LNCAP (cell line): ENCODE data around the gene HNRNPA1.

Experiments
- TF ChIP-seq, protein P1 (sequence below): fragments of 450-650 bp; IDR thresholded peaks from 2 replicates; pipeline ENCODE4 v1.5.1; 2017; ENCODE audit warnings: mild to moderate bottlenecking

The HNRNPA1 gene

DNA sequence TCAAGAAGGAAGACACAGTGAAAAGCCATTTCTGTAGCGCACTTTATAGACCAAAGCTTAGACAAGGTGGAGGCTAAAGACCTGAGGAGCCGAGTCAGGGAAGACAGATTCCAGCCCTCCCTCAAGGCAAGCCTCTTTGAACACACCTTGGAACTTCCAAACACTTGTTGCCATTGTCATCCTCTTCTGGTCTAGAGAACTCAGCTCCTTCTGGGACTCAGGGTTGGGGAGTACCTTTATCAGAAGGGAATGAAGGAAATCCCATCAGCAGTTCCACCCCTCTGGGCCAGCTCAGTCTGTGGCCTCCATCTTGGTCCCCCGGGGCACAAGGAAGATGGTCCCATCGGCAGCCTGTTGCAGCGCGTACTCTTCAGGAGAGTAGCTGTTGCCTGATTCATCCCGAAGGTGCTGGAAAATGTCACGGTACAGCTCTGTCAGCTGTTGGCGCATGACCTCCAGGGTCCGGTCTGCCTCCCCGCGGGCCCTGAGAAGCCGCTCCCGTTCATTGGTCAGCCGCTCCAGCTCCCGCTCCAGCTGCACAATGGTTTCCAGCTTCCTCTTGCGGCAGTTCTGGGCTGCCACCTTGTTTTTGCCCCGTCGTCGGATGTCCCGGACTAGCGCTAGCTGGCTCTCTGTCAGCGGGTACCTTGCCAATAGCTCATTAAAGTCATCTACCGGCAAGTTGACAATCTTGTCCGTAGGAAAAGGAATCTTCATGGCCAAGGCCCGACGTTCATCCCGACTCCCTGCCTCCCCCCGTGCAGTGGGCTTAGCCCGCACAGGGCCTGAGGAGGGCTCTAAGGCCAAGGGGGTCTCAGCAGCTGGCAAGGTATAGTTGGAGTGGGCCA is 11.8 kb downstream of the HNRNPA1 start:
- TF ChIP-seq, protein P1, sequence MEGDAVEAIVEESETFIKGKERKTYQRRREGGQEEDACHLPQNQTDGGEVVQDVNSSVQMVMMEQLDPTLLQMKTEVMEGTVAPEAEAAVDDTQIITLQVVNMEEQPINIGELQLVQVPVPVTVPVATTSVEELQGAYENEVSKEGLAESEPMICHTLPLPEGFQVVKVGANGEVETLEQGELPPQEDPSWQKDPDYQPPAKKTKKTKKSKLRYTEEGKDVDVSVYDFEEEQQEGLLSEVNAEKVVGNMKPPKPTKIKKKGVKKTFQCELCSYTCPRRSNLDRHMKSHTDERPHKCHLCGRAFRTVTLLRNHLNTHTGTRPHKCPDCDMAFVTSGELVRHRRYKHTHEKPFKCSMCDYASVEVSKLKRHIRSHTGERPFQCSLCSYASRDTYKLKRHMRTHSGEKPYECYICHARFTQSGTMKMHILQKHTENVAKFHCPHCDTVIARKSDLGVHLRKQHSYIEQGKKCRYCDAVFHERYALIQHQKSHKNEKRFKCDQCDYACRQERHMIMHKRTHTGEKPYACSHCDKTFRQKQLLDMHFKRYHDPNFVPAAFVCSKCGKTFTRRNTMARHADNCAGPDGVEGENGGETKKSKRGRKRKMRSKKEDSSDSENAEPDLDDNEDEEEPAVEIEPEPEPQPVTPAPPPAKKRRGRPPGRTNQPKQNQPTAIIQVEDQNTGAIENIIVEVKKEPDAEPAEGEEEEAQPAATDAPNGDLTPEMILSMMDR: no peak

DNA sequence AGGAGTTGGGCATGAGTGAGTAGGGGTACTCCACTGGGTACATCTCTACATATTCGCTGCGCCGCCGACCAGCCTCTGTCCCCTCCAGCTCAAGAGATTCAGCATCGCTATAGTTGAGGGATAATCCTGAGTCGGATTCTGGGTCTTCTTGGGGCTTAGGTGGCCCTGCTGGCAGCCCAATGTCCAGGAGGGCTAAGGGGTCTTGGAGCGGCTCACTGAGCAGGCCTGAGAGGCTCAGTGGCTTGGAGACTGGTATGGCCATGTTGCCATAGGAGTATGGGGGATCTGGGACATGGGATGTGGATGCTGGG is 12.4 kb downstream of the HNRNPA1 start:
- TF ChIP-seq, protein P1: no peak

DNA sequence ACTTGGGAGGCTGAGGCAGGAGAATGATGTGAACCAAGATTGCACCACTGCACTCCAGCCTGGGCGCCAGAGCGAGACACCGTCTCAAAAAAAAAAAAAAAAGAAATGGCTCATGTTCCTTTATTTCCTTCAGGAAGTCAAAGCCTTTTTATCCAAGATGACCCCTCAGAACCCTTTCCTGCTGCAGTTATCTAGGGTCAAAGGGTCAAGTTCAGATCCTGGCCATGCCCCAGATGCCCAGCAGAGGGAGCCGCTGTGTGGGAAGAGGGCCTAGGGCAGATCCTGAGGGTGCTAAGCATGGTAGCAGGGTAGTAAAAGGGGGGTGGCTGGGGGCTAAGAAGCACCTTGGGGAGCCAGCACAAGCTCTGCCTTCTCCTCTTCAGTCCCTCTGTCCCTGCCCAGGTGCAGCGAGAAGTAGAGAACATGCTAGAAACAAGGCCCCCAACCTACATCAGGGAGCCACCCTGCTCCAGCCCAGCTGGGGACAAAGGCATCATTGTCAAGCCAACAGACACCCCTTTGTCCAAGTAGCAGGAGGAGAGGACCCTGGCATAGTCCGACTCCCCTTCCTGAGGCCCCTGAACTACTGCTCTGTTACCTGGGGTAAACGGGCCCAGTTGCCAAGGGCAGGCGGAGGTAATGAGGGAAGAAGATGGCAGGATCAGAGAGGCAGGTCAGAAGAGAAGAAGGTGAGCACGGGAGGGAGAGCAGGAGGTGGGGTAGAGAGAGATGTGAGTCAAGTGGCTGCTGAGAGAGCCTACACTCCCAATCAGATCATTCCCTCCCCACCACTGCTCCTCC is 13.8 kb downstream of the HNRNPA1 start:
- TF ChIP-seq, protein P1: peak; percentile 73

DNA sequence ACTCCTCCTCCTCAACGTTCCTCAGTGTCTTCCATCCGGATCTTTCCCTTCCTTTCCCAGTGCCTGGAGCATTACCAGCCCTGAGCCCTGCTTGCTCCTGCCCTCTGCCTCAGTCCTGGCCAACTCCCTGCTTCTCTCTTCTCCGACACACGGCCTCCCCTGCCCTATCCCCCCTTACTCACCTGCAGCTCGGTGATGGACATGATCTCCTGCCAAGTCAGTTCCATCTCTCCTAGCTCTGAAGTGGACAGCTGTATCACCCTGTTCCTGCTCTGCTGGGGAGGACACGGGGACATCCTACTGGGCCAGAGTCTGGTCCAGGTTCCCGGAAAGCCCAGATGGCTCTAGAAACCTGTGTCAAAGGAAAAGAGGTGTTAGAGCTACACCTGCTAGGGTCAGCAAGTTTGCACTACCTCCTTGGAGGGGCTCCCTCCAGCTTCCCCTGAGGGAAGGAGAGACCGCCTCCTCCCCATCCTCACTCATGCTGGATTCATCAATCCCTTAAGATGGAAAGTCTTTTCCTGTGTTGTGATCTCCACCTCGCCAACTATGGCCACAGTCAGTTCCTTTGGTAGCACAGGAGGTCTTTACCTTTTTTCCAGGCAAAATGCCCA is 14.5 kb downstream of the HNRNPA1 start:
- TF ChIP-seq, protein P1: no peak

DNA sequence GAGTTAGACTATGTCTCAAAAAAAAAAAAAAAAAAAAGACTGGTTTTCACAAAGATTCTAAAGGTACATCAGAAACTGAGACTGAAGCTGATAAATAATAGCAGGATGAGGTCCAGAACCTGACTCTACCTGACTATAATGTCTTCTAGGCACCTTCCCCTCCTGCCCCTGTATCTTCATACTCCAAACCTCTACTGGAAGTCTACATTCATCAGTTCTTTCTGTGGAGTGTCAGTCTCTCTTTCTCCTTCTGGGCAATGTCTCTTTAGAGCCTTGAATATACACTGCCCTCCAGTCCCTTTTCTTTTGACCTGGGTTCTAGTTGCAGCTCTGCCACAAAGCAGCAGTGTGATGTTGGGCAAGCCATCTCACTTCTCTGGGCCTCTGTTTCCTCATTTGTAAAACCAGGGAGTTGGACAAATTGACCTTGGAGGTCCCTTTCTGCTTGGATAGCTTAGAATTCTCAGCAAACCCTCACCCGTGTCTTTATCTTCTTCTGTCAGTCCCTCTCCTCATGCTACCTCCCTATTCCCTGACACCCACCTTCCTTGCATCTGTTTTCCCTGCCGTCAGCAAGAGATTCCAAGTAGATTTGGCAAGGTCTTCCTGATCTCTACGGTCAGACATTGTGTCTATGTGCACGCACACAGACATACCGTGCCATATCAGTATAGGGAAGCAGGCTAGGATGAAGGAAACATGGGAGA is 16.0 kb downstream of the HNRNPA1 start:
- TF ChIP-seq, protein P1: no peak

DNA sequence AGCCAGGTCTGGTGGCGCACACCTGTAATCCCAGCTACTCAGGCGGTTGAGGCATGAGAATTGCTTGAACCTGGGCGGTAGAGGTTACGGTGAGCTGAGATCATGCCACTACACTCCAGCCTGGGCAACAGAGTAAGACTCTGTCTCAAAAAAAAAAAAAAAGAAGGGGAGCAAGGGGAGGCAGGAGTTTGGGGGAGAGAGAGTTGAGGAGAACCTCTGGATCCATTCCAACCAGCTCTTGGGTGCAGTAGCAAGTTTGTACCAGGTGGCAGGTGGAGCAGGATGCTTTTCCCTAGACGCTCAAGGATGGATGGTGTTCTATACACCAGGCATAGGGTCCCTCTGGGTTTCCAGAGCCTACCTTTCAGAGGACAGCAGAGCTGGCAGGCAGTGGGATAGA is 18.4 kb downstream of the HNRNPA1 start:
- TF ChIP-seq, protein P1: no peak

DNA sequence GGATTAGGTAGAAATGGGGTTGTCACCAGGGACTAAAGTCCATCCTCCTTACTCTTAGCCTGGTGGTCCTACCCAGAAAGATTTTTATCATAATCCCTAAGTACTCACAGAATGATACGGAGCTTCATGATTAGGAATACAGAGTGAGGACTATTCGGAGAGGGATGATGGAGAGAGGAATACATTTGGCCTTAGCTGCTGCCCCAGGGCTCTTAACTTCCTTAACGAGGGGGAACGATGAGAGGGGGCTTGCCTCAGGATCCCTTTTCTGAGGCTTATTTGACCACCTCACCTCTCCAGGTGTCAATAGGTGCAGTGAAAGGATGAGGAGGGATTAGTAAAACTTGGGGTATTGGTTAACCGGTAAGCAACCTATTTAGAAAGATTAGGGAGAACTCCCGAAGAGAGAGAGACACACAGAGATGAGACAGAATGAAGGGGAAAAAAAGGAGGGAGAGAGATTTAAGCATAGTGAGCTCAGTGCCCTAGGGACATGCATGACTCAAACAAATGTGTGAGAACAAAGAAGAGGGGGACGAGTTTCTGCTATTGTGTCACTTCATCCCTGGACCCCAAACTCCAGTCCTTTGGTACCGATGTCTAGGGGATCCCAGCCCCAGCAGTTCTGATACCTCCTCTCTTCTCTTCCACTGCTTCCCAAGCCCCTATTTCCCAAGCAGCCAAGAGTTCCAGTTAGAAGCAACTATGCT is 19.1 kb downstream of the HNRNPA1 start:
- TF ChIP-seq, protein P1: no peak
